HCT116 (cell line): ENCODE measurements around the gene GRK6. TPM values are rescaled to one million over a fixed set of nuclear protein-coding genes. Genes with fewer than 3 reads are reported as not detected.

Experiments
- ATAC-seq: fragments of 200-7000 bp; cut with Tn5 transposase; 2 replicates; pipeline ENCODE4 v1.9.1; 2020; ENCODE audit warnings: mild to moderate bottlenecking, moderate library complexity
- BruUV-seq: library from RNA; stranded (reverse); fragments of 400-500 nt; replicated peaks from 2 replicates; lab custom pipeline; 2021; lab: Mats Ljungman, UMichigan
- CTCF ChIA-PET: fragments of 300-600 bp; sonication (Branson Sonifier 250); formaldehyde crosslinking; loops from one replicate; lab custom pipeline; 2021; ENCODE audit warnings: antibody characterized with exemption; lab: Charles Lee
- POLR2A ChIA-PET: fragments of 300-600, 350-600 bp; sonication (Branson Sonifier 250); formaldehyde crosslinking; loops from one replicate; lab custom pipeline; 2021; ENCODE audit warnings: antibody characterized with exemption; lab: Charles Lee
- RAD21 ChIA-PET, 2 experiments: fragments of 300-600 bp; sonication (Branson Sonifier 250); formaldehyde crosslinking; loops; one replicate each; lab custom pipeline; 2023; ENCODE audit warnings: low total read pairs in 2 of 2; ENCODE audit not compliant: uncharacterized antibody in 2 of 2, unreplicated experiment in 2 of 2, low non-redundant PET in 1 of 2; lab: Charles Lee
- DNase-seq: peaks from one replicate; pipeline ENCODE4 v3.0.0-alpha.2; 2010; ENCODE audit warnings: low read depth, low spot score
- H2AFZ ChIP-seq: fragments of 200-600 bp; shearing (Covaris generic), sonication (generic); 2 replicates; pipeline ENCODE4 v1.6.1; 2017; ENCODE audit warnings: low read depth, mixed run types, mixed read lengths, antibody characterized with exemption, low read length; ENCODE audit not compliant: poor library complexity, severe bottlenecking
- H3K27ac ChIP-seq: 2 replicates; pipeline ENCODE4 v1.5.1; 2012; ENCODE audit warnings: low read depth, low read length
- H3K27me3 ChIP-seq: fragments of 200-600 bp; sonication (generic); 2 replicates; pipeline ENCODE4 v1.6.1; 2016; ENCODE audit warnings: mixed run types, low read length, mixed read lengths; ENCODE audit not compliant: insufficient read depth
- H3K36me3 ChIP-seq, 2 experiments: fragments of 200-500 bp in 1 of 2; fragments of 200-600 bp in 1 of 2; sonication (Bioruptor generic) in 1 of 2; sonication (generic) in 1 of 2; 2 replicates each; pipeline versions ENCODE4 v1.5.1 to v1.6.1; 2014 to 2016; ENCODE audit warnings: low read length in 2 of 2, inconsistent platforms in 1 of 2, mixed read lengths in 1 of 2, mixed run types in 1 of 2; ENCODE audit not compliant: insufficient read depth in 2 of 2, control insufficient read depth in 1 of 2
- H3K4me1 ChIP-seq, 2 experiments: fragments of 200-600 bp in 1 of 2; sonication (generic) in 1 of 2; 2 replicates each; pipeline versions ENCODE4 v1.5.1 to v1.6.1; 2012 to 2017; ENCODE audit warnings: low read length in 2 of 2, inconsistent platforms in 1 of 2, mild to moderate bottlenecking in 1 of 2, mixed read lengths in 1 of 2, mixed run types in 1 of 2, moderate library complexity in 1 of 2; ENCODE audit not compliant: insufficient read depth in 2 of 2, control insufficient read depth in 1 of 2
- H3K4me2 ChIP-seq: fragments of 200-600 bp; sonication (generic); 2 replicates; pipeline ENCODE4 v1.6.1; 2017; ENCODE audit warnings: mixed run types, low read length, mixed read lengths
- H3K4me3 ChIP-seq, 2 experiments: fragments of 200-600 bp in 1 of 2; sonication (generic) in 1 of 2; replicated peaks in 1 of 2; 2 replicates each; pipeline ENCODE4 v1.5.1; 2011 to 2016; ENCODE audit warnings: low read length in 2 of 2, control low read depth in 1 of 2, low read depth in 1 of 2, mild to moderate bottlenecking in 1 of 2, mixed read lengths in 1 of 2, mixed run types in 1 of 2
- H3K79me2 ChIP-seq: fragments of 200-600 bp; sonication (generic); 2 replicates; pipeline ENCODE4 v1.6.1; 2017; ENCODE audit warnings: mild to moderate bottlenecking, mixed run types, low read length, moderate library complexity, mixed read lengths; ENCODE audit not compliant: insufficient read depth
- H3K9ac ChIP-seq: fragments of 200-600 bp; sonication (generic); 2 replicates; pipeline ENCODE4 v1.6.1; 2016; ENCODE audit warnings: low read length, mixed read lengths
- H3K9me2 ChIP-seq: fragments of 200-600 bp; sonication (generic), shearing (Covaris generic); 2 replicates; pipeline ENCODE4 v1.6.1; 2017; ENCODE audit warnings: mixed run types, mild to moderate bottlenecking, moderate library complexity; ENCODE audit not compliant: insufficient read depth
- H3K9me3 ChIP-seq, 2 experiments: fragments of 200-500 bp in 1 of 2; fragments of 200-600 bp in 1 of 2; sonication (Bioruptor generic) in 1 of 2; sonication (generic) in 1 of 2; 2 replicates each; pipeline ENCODE4 v1.6.1; 2014 to 2017; ENCODE audit warnings: low read length in 2 of 2, mixed read lengths in 2 of 2, inconsistent platforms in 1 of 2, low read depth in 1 of 2, mild to moderate bottlenecking in 1 of 2, mixed run types in 1 of 2, moderate library complexity in 1 of 2; ENCODE audit not compliant: control insufficient read depth in 1 of 2, insufficient read depth in 1 of 2
- H4K20me1 ChIP-seq: fragments of 200-600 bp; sonication (generic), shearing (Covaris generic); 2 replicates; pipeline ENCODE4 v1.6.1; 2017; ENCODE audit warnings: mixed run types, mild to moderate bottlenecking, moderate library complexity; ENCODE audit not compliant: insufficient read depth
- CEBPB ChIP-seq: IDR thresholded peaks from 2 replicates; pipeline ENCODE4 v1.6.1; 2012; ENCODE audit warnings: low read depth
- EGR1 ChIP-seq: IDR thresholded peaks from 2 replicates; pipeline ENCODE4 v1.6.1; 2012; ENCODE audit warnings: low read depth
- ELF1 ChIP-seq: IDR thresholded peaks from 2 replicates; pipeline ENCODE4 v1.6.1; 2012; ENCODE audit warnings: low read depth, borderline replicate concordance
- EZH2 ChIP-seq: fragments of 200-600 bp; sonication (generic); IDR thresholded peaks from 2 replicates; pipeline ENCODE4 v1.6.1; 2017; ENCODE audit warnings: antibody characterized with exemption, mixed run types
- EZH2phosphoT487 ChIP-seq: fragments of 200-600 bp; IDR thresholded peaks from 2 replicates; pipeline ENCODE4 v1.6.1; 2018; ENCODE audit warnings: antibody characterized with exemption, borderline replicate concordance
- FOSL1 ChIP-seq: IDR thresholded peaks from 2 replicates; pipeline ENCODE4 v1.6.1; 2012; ENCODE audit warnings: low read depth
- JUND ChIP-seq: IDR thresholded peaks from 2 replicates; pipeline ENCODE4 v1.6.1; 2012
- MAX ChIP-seq: IDR thresholded peaks from 2 replicates; pipeline ENCODE4 v1.6.1; 2012
- POLR2AphosphoS5 ChIP-seq: IDR thresholded peaks from 2 replicates; pipeline ENCODE4 v1.6.1; 2011; ENCODE audit warnings: mild to moderate bottlenecking, low read depth, low read length, moderate library complexity
- RAD21 ChIP-seq: IDR thresholded peaks from 2 replicates; pipeline ENCODE4 v1.6.1; 2012; ENCODE audit warnings: low read depth, mild to moderate bottlenecking
- SIN3A ChIP-seq: IDR thresholded peaks from 2 replicates; pipeline ENCODE4 v1.6.1; 2012; ENCODE audit warnings: low read depth
- SP1 ChIP-seq: IDR thresholded peaks from 2 replicates; pipeline ENCODE4 v1.6.1; 2012; ENCODE audit warnings: low read depth
- SRF ChIP-seq: IDR thresholded peaks from 2 replicates; pipeline ENCODE4 v1.6.1; 2012; ENCODE audit warnings: low read depth
- TCF7L2 ChIP-seq: IDR thresholded peaks from 2 replicates; pipeline ENCODE4 v1.7.0; 2011; ENCODE audit warnings: borderline replicate concordance, inconsistent platforms; ENCODE audit not compliant: insufficient read depth, insufficient read length; ENCODE audit errors: extremely low read depth
- YY1 ChIP-seq: IDR thresholded peaks from 2 replicates; pipeline ENCODE4 v1.6.1; 2011; ENCODE audit warnings: low read length, low read depth, moderate library complexity, mild to moderate bottlenecking; ENCODE audit not compliant: insufficient replicate concordance; ENCODE audit errors: extremely low read depth
- ZFX ChIP-seq: fragments of 450-650 bp; IDR thresholded peaks from 2 replicates; pipeline ENCODE4 v1.6.1; 2017
- ZNF274 ChIP-seq: fragments of 200-500 bp; sonication (Bioruptor generic); IDR thresholded peaks from 2 replicates; pipeline ENCODE4 v1.6.1; 2014; ENCODE audit warnings: mild to moderate bottlenecking, low read depth, low read length, inconsistent platforms
- intact Hi-C: fragments of 100-400 bp; cut with micrococcal nuclease; formaldehyde crosslinking; loops from 2 replicates; pipeline ENCODE4 v1.10.0; 2022
- total RNA-seq: library from RNA; stranded (reverse); gene quantifications from one replicate; pipeline ENCODE4 v1.2.1, GENCODE V29; 2021; ENCODE audit not compliant: unreplicated experiment
- TF ChIP-seq, protein P1 (sequence below): IDR thresholded peaks from 2 replicates; pipeline ENCODE4 v1.6.1; 2012; ENCODE audit warnings: low read depth
- TF ChIP-seq, protein P2 (sequence below), 3 experiments: fragments of 200-600 bp in 1 of 3; sonication (generic) in 1 of 3; IDR thresholded peaks in 2 of 3; conservative IDR thresholded peaks in 1 of 3; 2 replicates each; pipeline ENCODE4 v1.5.1; 2012 to 2017; ENCODE audit warnings: low read depth in 2 of 3, low read length in 2 of 3, antibody characterized with exemption in 1 of 3, borderline replicate concordance in 1 of 3, control low read depth in 1 of 3, mild to moderate bottlenecking in 1 of 3, mixed read lengths in 1 of 3, mixed run types in 1 of 3, moderate library complexity in 1 of 3; ENCODE audit not compliant: insufficient read depth in 1 of 3
- TF ChIP-seq, protein P3 (sequence below): IDR thresholded peaks from 2 replicates; pipeline ENCODE4 v1.6.1; 2012

The GRK6 gene
- total RNA-seq, 1 experiment from 2014 or later: 89.3 TPM

GRCh38 chr5:177403792-177404640 lies 22.5 kb upstream of the GRK6 start:
- intact Hi-C loops: loop anchor here (1.0 to 5.0 kb wide), 5 partner anchors 34 to 292 kb away; partner anchors contain the start of genes B4GALT7 and PDLIM7
- ChIA-PET POLR2A (interaction anchor here (0.8 to 2.4 kb wide), 13 partner anchors 13 to 94 kb away, joined by 3 to 15 read pairs (median 5); partner anchors contain the start of genes DBN1, GRK6 and PDLIM7), CTCF (interaction anchor here (0.7 to 5.3 kb wide), 24 partner anchors 9 to 317 kb away, joined by 3 to 85 read pairs (median 6); partner anchors contain the start of genes FGFR4, GRK6, MXD3 and PDLIM7), RAD21 (interaction anchor here (0.6 to 1.6 kb wide), 8 partner anchors 14 to 94 kb away, joined by 3 to 5 read pairs (median 3); partner anchors contain the start of genes GRK6 (in 1 of the 2) and PDLIM7 (in 1 of the 2))
- no TSS peak for BruUV-seq
- H3K4me3 ChIP-seq: peak overlapping the region; percentile 69 to 82
- no peaks in the 10 kb centered on the region for H3K36me3 ChIP-seq
- no peaks in the 10 kb centered on the region for H3K27me3 ChIP-seq
- H3K27ac ChIP-seq: peak overlapping the region; percentile 99
- no peaks in the 10 kb centered on the region for H4K20me1 ChIP-seq
- DNase-seq (peak; percentile 56), ATAC-seq (peak; percentile 72)
- no peak overlapping the region for H2AFZ ChIP-seq
- no peaks in the 10 kb centered on the region for H3K9me2 ChIP-seq
- H3K79me2 ChIP-seq: no peaks in the 10 kb centered on the region
- peak overlapping the region; percentile 92 for H3K9ac ChIP-seq
- H3K9me3 ChIP-seq: no peaks in the 10 kb centered on the region
- H3K4me1 ChIP-seq: peaks cover 15 to 37% of the 10 kb centered on the region in 2 experiments
- H3K4me2 ChIP-seq: peak overlapping the region; percentile 97
- TF ChIP-seq, protein P1, sequence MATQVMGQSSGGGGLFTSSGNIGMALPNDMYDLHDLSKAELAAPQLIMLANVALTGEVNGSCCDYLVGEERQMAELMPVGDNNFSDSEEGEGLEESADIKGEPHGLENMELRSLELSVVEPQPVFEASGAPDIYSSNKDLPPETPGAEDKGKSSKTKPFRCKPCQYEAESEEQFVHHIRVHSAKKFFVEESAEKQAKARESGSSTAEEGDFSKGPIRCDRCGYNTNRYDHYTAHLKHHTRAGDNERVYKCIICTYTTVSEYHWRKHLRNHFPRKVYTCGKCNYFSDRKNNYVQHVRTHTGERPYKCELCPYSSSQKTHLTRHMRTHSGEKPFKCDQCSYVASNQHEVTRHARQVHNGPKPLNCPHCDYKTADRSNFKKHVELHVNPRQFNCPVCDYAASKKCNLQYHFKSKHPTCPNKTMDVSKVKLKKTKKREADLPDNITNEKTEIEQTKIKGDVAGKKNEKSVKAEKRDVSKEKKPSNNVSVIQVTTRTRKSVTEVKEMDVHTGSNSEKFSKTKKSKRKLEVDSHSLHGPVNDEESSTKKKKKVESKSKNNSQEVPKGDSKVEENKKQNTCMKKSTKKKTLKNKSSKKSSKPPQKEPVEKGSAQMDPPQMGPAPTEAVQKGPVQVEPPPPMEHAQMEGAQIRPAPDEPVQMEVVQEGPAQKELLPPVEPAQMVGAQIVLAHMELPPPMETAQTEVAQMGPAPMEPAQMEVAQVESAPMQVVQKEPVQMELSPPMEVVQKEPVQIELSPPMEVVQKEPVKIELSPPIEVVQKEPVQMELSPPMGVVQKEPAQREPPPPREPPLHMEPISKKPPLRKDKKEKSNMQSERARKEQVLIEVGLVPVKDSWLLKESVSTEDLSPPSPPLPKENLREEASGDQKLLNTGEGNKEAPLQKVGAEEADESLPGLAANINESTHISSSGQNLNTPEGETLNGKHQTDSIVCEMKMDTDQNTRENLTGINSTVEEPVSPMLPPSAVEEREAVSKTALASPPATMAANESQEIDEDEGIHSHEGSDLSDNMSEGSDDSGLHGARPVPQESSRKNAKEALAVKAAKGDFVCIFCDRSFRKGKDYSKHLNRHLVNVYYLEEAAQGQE: no peak
- TF ChIP-seq, protein P2, sequence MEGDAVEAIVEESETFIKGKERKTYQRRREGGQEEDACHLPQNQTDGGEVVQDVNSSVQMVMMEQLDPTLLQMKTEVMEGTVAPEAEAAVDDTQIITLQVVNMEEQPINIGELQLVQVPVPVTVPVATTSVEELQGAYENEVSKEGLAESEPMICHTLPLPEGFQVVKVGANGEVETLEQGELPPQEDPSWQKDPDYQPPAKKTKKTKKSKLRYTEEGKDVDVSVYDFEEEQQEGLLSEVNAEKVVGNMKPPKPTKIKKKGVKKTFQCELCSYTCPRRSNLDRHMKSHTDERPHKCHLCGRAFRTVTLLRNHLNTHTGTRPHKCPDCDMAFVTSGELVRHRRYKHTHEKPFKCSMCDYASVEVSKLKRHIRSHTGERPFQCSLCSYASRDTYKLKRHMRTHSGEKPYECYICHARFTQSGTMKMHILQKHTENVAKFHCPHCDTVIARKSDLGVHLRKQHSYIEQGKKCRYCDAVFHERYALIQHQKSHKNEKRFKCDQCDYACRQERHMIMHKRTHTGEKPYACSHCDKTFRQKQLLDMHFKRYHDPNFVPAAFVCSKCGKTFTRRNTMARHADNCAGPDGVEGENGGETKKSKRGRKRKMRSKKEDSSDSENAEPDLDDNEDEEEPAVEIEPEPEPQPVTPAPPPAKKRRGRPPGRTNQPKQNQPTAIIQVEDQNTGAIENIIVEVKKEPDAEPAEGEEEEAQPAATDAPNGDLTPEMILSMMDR (IDR thresholded peaks at IDR 0.05 in 2 of 3, conservative IDR thresholded peaks at IDR 0.05 in 1 of 3; ENCODE audit: borderline replicate concordance in 1 of 3, insufficient read depth in 1 of 3, low read depth in 2 of 3, low read length in 2 of 3): peak in 2 of 3 experiments; percentile 55 to 69; a peak in 4 of 6 replicates
- no peak for TF ChIP-seq EZH2phosphoT487
- TF ChIP-seq EZH2: no peak
- TF ChIP-seq CEBPB: no peak
- peak; percentile 48 for TF ChIP-seq ZFX
- no peak for TF ChIP-seq SP1
- TF ChIP-seq, protein P3, sequence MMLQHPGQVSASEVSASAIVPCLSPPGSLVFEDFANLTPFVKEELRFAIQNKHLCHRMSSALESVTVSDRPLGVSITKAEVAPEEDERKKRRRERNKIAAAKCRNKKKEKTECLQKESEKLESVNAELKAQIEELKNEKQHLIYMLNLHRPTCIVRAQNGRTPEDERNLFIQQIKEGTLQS: no peak
- peak; percentile 79 for TF ChIP-seq POLR2AphosphoS5
- no peak for TF ChIP-seq ZNF274
- TF ChIP-seq JUND: no peak
- no peak for TF ChIP-seq SIN3A
- no peak for TF ChIP-seq RAD21
- TF ChIP-seq TCF7L2: no peak
- no peak for TF ChIP-seq FOSL1
- TF ChIP-seq SRF: no peak
- TF ChIP-seq EGR1: no peak
- no peak for TF ChIP-seq ELF1
- TF ChIP-seq MAX: no peak
- peak; percentile 66 for TF ChIP-seq YY1
